ENCODE measurements around the gene ENO2.

Gene ENO2

DNA sequence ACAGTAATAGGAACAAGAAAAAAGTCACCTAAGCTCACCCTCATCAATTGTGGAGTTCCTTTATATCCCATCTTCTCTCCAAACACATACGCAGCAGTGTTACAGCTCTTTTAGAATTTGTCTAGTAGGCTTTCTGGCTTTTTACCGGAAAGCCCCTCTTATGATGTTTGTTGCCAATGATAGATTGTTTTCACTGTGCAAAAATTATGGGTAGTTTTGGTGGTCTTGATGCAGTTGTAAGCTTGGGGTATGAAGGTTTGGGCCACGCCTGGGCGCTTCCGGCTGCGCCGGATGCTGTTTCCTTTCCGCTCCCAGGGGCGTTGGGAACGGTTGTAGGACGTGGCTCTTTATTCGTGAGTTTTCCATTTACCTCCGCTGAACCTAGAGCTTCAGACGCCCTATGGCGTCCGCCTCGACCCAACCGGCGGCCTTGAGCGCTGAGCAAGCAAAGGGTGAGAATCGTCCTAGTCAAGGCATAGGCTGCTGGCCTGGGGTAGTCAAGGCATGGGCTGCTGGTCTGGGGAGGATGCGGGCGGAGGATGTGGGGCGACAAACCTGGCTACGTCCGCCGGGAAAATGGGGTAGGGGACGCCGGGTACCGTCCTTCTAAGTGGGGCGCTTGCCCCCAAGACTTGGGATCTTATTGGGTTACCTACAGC lies 29.5 kb downstream of the ENO2 start, which contains the start of the genes C12orf57 and RNU7-1:
C12orf57 (plus strand) TSS at position 301 of the 659 bp plus-strand sequence; CDS start at position 401, 100 bp downstream.
RNU7-1 (plus strand) TSS at position 95 of the 659 bp plus-strand sequence.
- no peaks in the 10 kb centered on the region for H3K9me3 ChIP-seq (ENCODE audit: control insufficient read depth, low read length)
- H2AFZ ChIP-seq: peak within 1 kb of the TSS; percentile 81
- no peaks in the 10 kb centered on the region for H3K36me3 ChIP-seq (ENCODE audit: control insufficient read depth, insufficient read depth, low read length)
- peaks cover 4% of the 10 kb centered on the region for H3K79me2 ChIP-seq
- peak within 1 kb of the TSS; percentile 76 for H3K4me3 ChIP-seq (ENCODE audit: low read depth, low read length)
- no peaks in the 10 kb centered on the region for H3K27me3 ChIP-seq (ENCODE audit: control insufficient read depth, insufficient read depth, low read length)
- peak within 1 kb of the TSS; percentile 42 for H3K9ac ChIP-seq
- TF ChIP-seq CTCF (IDR thresholded peaks at IDR 0.05): no peak
- H3K27ac ChIP-seq: peak within 1 kb of the TSS; percentile 92
- H3K4me1 ChIP-seq: peaks cover 22% of the 10 kb centered on the region
- H3K4me2 ChIP-seq (ENCODE audit: low read length): peak within 1 kb of the TSS; percentile 98

DNA sequence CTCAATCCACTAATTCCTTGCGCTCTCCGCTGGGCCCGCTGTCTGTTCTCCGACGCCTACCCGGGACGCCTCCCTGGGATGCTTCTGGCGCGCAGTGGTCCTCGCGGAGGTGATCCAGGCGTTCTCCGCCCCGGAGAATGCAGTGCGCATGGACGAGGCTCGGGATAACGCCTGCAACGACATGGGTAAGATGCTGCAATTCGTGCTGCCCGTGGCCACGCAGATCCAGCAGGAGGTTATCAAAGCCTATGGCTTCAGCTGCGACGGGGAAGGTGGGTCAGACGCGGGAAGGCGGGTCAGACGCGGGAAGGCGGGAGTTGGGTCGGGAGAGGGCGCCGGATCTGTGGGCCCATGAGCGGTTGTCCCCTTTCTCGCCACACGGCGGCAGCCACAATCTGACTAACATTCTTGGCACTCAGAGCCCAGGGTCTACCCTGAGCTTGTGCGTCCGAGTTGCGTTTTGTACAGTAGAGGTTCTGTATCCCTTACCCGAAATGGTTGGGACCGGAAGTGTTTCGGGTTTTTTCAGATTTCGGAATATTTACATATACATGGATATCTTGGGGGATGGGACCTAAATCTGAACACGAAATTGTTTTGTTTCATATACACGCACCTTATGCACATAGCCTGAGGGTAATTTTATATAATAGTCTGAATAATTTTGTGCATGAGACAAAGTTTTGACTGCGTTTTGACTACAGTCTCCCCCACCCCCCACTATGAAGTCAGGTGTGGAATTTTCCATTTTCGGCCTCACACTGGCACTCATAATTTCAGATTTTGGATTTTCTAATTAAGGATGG lies 30.2 kb downstream of the ENO2 start:
- Histone ChIP-seq H3K79me2 (peaks cover 1% of the 10 kb centered on the region), H3K4me1 (peaks cover 22% of the 10 kb centered on the region), H3K36me3 (ENCODE audit: control insufficient read depth, insufficient read depth, low read length) (no peaks in the 10 kb centered on the region)

GRCh38 chr12:6945613-6946012 lies 31.2 kb downstream of the ENO2 start:
- Histone ChIP-seq H3K27me3 (ENCODE audit: control insufficient read depth, insufficient read depth, low read length) (no peaks in the 10 kb centered on the region), H3K4me1 (peaks cover 22% of the 10 kb centered on the region), H3K36me3 (ENCODE audit: control insufficient read depth, insufficient read depth, low read length) (no peaks in the 10 kb centered on the region), H3K79me2 (no peaks in the 10 kb centered on the region), H3K27ac (peak overlapping the region; percentile 92), H2AFZ (peak overlapping the region; percentile 85), H3K4me2 (ENCODE audit: low read length) (peak overlapping the region; percentile 56), H3K9ac (no peak overlapping the region), H3K9me3 (ENCODE audit: control insufficient read depth, low read length) (no peaks in the 10 kb centered on the region), H3K4me3 (ENCODE audit: low read depth, low read length) (peak overlapping the region; percentile 56)
- no peak for TF ChIP-seq CTCF (IDR thresholded peaks at IDR 0.05)

More for the DNA sequence above, 30.2 kb downstream of the ENO2 start:
- Histone ChIP-seq H3K4me3 (ENCODE audit: low read depth, low read length) (peak overlapping the region; percentile 76), H3K27ac (peak overlapping the region; percentile 92), H3K9ac (peak overlapping the region; percentile 42), H3K27me3 (ENCODE audit: control insufficient read depth, insufficient read depth, low read length) (no peaks in the 10 kb centered on the region), H3K4me2 (ENCODE audit: low read length) (peak overlapping the region; percentile 98), H2AFZ (peak overlapping the region; percentile 81), H3K9me3 (ENCODE audit: control insufficient read depth, low read length) (no peaks in the 10 kb centered on the region)
- TF ChIP-seq CTCF (IDR thresholded peaks at IDR 0.05): peak; percentile 94

- H3K36me3 ChIP-seq (ENCODE audit: control insufficient read depth, insufficient read depth, low read length): no peaks in the 10 kb centered on the region
- peak overlapping the region; percentile 92 for H3K27ac ChIP-seq
- peak overlapping the region; percentile 85 for H2AFZ ChIP-seq
- no peaks in the 10 kb centered on the region for H3K9me3 ChIP-seq (ENCODE audit: control insufficient read depth, low read length)
- H3K4me1 ChIP-seq: peaks cover 22% of the 10 kb centered on the region
- TF ChIP-seq CTCF (IDR thresholded peaks at IDR 0.05): no peak
- H3K4me2 ChIP-seq (ENCODE audit: low read length): peak overlapping the region; percentile 56
- no peaks in the 10 kb centered on the region for H3K27me3 ChIP-seq (ENCODE audit: control insufficient read depth, insufficient read depth, low read length)
- peak overlapping the region; percentile 56 for H3K4me3 ChIP-seq (ENCODE audit: low read depth, low read length)
- no peak overlapping the region for H3K9ac ChIP-seq
- no peaks in the 10 kb centered on the region for H3K79me2 ChIP-seq
Observed at GRCh38 chr12:6946033-6946919, 31.9 kb downstream of the ENO2 start.
